OCI-LY3 (cell line): ENCODE data around the gene IL1RAP.

ENCODE experiments used
- EZH2phosphoT487 ChIP-seq: fragments of 200-600 bp; shearing (Covaris generic); IDR thresholded peaks from 2 replicates; pipeline ENCODE4 v1.6.1; 2018; ENCODE audit warnings: antibody characterized with exemption, mixed run types, low read depth
- TF ChIP-seq, protein P1 (sequence below): fragments of 200-600, 300-600 bp; sonication (generic); IDR thresholded peaks from 2 replicates; pipeline ENCODE4 v1.5.1; 2014; ENCODE audit warnings: antibody characterized with exemption, low read length, low read depth

DNA sequence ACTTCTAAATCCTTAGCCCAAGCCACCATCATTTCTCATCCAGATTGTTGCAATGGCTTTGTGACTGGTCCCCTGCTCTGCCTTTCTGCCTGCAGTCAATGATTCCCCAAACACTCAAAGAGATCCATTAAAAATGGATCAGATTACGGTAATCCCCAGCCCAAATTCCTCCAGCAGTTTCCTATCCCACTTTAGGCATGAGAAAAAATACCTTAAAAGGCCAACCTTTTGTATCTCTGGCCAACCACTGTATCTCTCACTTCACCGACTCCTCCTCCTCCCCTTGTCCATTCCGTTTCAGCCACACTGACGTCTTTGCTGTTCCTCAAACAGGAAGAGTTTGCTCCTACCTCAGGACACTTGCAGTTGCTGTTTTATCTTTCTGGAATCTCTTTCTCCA, 20.9 kb upstream of the IL1RAP start:
- TF ChIP-seq, protein P1, sequence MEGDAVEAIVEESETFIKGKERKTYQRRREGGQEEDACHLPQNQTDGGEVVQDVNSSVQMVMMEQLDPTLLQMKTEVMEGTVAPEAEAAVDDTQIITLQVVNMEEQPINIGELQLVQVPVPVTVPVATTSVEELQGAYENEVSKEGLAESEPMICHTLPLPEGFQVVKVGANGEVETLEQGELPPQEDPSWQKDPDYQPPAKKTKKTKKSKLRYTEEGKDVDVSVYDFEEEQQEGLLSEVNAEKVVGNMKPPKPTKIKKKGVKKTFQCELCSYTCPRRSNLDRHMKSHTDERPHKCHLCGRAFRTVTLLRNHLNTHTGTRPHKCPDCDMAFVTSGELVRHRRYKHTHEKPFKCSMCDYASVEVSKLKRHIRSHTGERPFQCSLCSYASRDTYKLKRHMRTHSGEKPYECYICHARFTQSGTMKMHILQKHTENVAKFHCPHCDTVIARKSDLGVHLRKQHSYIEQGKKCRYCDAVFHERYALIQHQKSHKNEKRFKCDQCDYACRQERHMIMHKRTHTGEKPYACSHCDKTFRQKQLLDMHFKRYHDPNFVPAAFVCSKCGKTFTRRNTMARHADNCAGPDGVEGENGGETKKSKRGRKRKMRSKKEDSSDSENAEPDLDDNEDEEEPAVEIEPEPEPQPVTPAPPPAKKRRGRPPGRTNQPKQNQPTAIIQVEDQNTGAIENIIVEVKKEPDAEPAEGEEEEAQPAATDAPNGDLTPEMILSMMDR = no peak
- TF ChIP-seq EZH2phosphoT487 = no peak
